NCI-H774 (cell line): ENCODE results near the gene EME1.
"Not testable (repeated sequence)": the region's sequence is repeated elsewhere in the genome, so short reads cannot be mapped to it uniquely, and the experiment has no call there.

ENCODE experiments used
- DNase-seq: peaks from one replicate; lab custom pipeline; 2025; lab: John Stamatoyannopoulos, UW

The EME1 gene

DNA sequence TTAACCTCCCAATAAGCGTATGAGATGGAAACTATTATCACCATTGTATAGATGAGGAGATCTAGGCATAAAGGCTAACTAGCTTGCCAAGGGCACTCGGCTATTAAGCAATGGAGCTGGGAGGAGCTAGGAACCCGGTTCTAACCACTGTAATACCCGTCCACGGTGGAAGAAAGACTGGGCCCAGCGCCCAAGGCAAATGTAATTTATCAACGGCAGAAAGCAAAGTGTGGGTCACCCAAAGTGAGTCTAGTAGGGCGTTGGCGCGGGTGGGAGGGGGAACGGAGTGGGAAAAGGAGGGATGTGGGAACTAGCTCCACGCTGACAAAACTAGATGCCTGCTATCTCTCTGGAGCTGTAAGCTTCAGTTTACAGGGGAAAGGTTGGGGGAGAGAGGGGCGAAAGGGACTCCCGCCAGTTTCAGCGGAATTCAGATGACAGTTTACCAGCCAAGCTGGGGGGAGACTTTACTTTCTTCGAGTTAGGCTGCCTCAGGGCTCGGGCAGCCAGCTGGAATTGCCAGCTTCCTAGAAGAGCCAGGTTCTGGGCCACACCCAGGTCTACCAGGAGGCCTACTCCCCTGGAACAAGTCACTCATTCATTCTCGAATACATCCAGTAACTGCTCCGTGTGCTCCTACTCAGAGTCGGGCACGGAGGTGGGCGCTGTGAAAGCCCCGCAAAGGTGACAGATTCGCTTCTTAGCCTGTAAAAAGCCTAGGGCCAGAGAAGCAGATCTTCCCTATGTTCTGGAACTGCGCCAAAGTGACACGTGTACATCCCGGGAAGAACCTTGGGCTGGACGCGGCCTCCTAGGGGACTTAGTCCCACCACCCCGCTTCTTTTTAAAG is 23.5 kb downstream of the EME1 start:
- DNase-seq = peak; percentile 17

DNA sequence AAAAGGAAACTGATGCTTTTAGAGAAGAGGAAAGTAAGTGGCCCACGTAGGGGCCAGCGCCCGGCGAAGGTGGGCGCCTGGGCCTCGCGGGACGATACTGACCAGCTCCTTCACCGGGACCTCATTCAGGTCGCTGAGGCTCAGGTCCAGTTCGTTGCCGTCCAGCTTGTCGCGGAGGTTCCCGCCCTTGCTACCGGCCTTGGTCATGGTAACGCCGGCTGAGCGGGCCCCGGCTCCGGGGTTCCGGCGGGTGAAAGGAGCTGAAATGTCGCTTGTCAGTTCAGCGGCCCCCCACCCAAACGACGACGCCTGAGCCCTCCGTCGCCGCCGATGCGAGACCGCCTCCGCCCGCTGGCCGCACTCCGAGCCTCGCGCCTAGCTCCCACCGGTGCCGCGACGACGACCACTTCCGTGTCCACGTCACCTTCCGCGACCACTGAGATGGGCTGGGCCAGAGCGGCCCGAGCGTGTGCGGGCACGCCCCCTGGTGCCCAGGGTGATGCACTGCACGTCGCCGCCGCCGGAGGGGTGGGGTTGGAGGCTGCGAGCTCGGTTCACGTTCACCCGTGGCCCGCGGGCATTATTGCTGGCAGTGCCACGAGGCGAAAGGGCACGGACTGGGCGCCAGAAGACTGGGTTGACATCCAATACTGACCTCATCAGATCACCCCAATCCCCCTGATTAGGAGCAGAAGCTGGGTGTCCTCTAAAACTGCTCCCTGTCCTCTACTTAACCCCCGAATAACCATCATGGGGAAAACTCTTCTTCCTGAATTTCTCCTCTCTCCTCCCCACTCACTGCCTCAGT is 24.3 kb downstream of the EME1 start, which contains the start of gene LRRC59:
TSS of gene LRRC59 (minus strand) at position 413 of the 808 bp plus-strand sequence. CDS start at position 207, 206 bp downstream.
- peak; percentile 88 for DNase-seq

DNA sequence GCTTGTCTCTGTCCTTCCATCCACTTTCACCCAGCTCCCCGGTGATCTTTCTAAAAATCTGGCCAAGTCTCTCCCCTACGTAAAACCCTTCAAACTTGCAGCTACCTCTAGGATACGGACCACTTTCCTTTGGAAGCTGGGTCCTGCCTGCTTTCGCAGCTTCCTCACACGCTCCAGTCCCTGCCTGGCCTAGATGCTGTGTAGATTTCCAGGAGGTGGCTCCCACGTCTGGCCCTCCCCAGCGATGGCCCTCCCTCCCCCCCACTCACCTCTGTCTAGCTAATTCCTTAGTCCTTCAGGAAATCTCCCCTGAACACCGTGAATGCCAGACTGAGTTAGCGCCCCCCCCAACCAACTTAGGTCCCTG is 24.9 kb downstream of the EME1 start:
- DNase-seq = no peak

DNA sequence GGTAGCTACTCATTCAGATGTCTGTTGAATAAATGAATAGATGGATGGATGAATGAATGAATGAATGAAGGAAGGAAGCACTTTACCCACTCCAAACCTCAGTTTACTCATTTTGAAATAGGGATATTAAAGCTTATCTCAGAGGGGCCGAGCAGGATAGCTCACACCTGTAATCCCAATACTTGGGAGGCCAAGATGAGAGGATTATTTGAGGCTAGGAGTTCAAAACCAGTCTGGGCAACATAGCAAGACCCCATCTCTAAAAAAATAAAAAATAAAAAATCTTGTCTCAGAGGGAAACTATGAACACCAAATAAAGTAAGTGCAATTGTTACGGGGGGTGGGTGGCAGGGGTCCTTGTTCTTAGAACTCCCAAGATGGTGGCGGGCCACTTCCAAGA is 25.6 kb downstream of the EME1 start:
- not testable (repeated sequence) for DNase-seq

DNA sequence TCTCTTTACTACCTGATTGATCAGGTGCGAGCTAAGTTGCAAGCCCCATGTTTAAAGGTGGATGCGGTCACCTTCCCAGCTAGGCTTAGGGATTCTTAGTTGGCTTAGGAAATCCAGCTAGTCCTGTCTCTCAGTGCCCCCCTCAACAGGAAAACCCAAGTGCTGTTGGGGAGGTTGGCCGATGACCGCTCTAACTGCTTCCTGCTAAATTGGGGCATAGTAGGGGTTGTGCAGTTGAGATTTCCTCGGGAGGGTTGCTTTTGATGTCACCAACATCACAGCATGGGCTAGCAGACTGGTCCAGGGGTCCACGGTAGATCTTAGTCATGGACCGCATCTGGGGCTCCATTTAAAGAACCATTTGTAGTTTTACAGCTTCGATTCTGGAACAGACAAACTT is 26.6 kb downstream of the EME1 start:
- not testable (repeated sequence) for DNase-seq

DNA sequence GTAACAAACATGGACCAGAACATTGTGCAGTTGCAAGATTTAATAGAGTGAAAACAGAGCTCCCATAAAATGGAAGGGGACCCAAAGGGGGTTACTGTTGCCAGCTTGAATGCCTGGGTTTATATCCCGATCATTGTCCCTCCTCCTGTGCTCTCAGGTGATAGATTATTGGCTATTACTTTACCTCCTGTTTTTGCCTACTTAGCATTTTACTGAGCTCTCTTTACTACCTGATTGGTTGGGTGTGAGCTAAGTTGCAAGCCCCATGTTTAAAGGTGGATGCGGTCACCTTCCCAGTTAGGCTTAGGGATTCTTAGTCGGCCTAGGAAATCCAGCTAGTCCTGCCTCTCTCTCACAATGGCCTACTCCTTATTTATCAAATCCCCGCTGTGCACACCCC is 32.3 kb downstream of the EME1 start:
- not testable (repeated sequence) for DNase-seq

DNA sequence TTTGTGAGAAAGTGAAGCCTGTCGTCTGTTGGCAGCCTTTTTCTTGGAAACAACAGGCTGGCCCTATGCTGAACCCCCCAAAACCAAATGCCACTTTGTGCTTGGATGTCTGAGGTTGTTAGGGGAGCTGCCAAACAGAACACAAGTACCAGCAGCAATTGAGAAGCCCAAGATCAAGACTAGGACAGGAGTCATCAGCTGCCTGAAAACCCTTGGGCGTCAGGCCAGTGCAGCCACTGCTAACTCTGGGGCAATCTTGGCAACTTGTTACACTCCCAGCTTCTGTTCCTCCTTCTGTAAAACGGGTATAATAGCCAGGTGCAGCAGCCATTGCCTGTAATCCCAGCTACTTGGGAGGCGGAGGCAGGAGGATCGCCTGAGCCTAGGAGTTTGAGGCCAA is 33.5 kb downstream of the EME1 start:
- DNase-seq = no peak

DNA sequence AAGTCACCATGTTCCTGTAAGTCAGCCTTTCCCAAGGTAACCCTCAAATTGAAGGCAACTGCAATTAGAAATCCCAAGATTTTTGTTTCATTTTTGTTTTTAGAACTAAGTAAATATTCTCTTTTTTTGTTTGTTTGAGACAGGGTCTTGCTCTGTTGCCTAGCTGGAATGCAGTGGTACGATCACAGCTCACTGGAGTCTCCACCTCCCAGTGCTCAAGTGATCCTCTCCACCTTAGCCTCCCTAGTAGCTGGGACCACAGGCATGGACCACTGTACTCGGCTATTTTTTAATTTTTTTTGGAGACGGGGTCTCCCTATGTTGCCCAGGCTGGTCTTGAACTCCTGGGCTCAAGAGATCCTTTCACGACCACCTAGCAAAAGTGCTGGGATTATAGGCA is 34.9 kb downstream of the EME1 start:
- DNase-seq = no peak

DNA sequence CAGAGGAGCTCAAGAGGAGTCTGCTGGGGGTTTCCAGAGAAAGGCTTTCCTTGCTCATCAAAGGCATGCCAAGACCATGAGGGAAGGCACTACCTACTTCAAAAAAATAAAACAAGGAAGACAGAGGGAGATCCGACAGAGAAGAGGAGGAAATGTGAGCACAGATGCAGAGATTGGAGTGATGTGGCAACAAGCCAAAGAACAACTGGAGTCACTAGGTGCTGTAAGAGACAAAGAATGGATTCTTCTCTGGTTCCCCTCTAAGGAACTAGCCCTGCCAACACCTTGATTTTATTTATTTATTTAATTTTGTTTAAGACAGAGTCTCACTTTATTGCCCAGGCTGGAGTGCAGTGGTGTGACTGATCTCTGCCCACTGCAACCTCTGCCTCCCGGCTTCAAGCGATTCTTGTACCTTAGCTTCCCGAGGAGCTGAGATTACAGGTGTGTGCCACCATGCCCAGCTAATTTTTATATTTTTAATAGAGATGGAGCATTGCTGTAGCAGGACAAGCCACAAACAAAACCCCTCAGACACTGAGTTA is 39.2 kb downstream of the EME1 start:
- DNase-seq = no peak

DNA sequence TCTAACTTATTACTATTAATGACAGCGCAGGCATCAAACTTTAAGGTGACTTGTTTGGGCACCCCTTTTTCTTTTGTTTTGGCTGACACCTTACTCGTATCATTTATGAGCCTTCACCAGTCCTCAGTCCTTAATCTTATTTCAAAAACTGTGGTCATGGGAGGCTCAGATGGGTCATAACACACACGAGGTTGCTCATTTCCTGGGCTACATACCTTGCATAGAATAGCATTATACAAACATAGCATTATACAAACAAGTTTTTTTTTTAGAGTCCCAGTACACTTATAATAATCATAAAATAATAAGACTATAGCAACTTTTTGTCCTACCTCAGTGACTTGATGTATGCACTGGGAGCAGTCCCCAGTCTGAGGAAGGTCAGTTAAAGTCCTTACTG is 41.8 kb downstream of the EME1 start:
- DNase-seq = no peak

DNA sequence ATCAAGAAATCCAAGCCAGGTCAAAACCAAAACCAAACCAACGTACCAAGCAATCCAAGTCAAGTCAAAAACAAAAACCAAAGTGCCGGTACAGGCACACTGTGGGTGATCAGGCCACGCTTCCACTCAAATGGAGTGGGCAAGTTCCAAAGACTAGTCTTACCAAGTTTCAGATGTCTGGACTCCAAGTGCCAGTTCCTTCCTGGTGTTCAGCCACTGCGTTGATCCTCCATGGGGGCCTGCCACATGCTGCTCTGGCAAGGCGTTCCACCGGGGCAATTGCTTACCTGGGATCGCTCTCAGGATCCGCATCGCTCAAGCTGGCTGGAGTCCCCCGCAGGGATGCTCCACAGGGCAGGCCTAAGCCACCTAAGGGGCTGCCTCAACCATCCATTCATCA is 46.5 kb downstream of the EME1 start:
- DNase-seq = not testable (repeated sequence)

DNA sequence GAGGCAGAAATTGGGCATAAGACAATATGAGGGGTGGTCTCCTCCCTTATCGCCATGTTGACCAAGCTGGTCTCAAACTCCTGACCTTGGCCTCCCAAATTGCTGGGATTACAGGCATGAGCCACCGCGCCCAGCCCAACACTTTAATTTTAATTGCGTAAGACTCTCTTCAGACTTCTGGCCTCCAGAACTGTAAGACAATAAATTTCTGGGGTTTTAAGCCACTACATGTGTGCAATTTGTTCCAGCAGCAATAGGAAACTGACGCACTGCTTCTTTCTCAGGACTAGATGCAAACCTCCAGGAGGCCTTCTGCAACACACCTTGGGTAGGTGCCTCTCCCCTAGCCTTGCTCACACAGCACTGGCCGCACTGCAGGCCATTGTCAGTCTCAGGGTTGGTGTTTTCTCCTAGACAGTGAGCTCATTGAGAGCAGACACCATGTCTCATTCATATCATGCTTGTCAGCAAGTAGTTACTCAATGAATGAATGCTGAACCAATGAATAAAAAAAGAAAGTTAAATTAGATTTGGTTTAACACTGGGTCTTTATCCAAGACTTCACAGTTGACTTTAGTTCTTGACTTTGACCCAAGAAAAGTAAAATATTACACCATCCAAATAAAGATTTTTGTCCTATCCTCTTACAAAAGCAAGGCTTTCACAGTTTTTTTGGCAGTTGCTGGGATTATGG is 47.5 kb downstream of the EME1 start:
- no peak for DNase-seq

DNA sequence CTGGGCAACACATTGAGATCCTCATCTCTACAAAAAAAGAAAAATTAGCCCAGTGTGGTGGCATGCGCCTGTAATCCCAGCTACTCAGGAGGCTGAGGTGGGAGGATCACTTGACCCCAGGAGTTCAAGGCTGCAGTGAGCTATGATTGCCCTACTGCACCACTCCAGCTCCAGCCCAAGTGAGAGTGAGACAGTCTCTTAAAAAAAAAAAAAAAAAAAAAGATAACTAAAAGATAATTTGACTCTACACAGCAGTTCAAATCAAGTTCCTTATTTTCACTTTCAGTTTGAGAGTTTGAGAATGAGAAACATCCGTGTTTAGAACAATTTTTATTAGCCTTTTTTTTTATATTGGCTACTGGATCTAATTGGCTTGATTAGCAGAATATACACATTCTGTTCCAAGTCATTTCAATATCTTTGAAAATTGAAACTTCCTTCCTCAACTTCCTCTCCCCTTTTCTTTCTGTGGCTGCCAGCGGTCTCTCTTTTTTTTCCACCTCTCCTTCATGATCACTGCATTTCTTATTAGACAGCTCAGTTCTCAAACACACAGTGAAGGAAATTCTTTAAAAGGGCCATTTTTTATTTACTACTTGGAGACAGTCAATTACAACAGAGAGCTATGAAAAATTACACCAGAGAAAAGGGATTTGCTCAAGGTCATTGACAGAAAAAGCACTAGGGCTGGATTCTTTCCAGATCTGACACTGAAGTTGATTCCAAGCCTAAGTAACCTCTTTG is 48.5 kb downstream of the EME1 start:
- no peak for DNase-seq

DNA sequence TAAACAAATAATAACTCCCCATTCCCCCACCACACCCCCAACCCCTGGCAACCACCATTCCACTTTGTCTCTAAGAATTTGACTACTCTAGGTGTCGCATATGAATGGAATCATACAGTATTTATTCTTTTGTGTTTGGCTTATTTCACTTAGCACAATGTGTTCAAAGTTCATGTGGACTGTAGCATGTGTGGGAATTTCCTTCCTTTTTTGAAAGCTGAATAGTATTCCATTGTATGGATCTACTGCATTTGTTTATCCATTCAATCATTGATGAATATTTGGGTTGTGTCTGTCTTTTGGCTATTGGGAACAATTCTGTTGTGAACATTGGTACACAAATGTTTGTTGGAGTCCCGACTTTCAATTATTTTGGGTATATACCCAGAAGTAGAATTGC is 49.7 kb downstream of the EME1 start:
- no peak for DNase-seq

DNA sequence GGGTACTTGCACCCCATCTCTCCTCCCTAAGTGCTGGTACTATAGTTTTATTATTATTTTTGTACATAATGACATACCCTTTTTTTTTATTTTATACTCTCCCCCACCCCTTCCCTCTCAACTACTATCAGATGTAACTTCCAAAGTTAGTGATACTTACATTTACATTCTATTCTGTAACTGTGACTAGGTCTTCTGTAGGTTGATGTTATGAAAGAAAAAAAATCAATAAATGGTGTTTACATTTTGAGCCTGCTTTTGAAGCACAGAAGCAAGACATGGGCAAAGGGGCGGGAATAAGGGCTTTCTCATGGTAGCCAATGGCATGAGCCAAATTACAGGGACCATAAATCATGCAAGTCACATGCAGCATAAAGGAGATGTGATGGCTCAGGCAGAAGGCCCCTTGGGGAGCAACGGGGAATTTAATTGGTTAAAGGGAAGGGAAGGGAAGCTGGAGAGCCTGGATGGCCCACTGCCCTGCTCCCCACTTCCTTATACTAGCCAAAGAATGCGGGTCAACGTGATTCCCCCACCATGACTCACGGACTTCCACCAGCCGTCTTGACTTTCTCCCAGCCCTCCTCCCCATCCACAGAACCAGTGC is 50.6 kb downstream of the EME1 start:
- no peak for DNase-seq

DNA sequence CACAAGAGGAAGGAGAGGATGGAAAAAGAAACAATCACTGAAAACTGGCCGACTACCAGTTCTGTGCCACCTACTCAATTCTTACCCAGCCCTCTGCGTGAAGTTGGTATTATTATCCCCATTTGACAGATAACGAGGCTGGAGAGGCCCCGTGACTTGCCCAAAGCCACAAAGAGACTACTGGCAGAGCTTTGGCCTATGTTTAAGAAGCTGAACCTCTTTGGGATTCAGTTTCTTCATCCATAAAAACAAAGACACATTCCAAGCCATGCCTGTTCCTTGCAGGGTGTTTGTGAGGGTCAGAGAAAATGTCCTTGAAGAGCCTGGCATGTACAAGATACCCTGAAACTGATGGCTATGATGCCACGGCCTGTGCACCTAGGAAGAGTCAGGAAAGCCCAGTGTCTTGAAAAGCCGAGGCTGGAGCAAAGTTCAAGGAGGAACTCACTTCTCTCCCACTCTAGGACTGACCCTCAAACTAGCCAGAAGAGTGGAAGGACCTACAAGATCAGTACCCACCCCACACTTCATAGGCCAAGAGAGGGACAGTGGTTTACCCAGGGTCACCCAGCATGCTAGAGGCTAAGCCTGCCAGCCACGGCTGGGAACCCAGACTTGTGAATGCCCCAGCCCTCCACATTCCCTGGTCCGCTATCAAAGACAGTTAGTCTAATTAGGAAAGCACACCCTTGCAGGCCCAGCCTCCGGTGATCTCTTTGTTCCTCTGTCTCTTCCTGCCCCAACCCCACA is 51.4 kb downstream of the EME1 start:
- DNase-seq = no peak

DNA sequence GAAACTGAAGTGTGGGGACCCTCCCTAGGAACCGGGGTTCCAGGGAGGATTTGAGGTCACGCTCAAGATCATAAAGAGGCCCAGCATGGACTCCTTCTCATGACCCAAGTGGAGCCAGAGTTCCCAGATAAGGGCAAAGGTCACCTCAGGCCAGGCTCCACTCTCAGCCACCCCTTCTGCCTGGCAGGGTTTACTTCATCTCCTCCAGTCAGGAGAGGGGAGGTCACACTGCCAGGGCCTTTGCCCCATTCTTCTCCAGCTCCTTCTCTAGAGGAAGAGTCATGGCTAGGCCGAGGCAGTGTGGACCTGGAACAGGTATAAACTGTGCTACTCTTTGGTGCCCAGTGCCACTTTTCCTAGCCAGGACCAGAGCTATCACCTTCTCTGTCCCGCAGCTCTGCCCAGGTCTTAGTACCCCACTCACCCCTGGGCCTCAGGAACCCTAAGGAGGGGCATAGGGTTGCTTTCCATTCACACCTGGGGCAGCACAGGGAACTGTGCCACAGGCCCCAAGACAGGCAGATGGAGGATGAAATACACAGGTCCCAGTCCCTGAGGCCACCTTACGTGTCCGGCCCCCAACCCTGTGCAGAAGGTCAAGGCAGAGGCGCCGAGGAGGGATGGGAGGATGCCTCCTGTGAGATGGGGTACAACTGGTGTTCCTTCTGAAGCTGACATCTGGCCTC is 52.1 kb downstream of the EME1 start:
- no peak for DNase-seq

DNA sequence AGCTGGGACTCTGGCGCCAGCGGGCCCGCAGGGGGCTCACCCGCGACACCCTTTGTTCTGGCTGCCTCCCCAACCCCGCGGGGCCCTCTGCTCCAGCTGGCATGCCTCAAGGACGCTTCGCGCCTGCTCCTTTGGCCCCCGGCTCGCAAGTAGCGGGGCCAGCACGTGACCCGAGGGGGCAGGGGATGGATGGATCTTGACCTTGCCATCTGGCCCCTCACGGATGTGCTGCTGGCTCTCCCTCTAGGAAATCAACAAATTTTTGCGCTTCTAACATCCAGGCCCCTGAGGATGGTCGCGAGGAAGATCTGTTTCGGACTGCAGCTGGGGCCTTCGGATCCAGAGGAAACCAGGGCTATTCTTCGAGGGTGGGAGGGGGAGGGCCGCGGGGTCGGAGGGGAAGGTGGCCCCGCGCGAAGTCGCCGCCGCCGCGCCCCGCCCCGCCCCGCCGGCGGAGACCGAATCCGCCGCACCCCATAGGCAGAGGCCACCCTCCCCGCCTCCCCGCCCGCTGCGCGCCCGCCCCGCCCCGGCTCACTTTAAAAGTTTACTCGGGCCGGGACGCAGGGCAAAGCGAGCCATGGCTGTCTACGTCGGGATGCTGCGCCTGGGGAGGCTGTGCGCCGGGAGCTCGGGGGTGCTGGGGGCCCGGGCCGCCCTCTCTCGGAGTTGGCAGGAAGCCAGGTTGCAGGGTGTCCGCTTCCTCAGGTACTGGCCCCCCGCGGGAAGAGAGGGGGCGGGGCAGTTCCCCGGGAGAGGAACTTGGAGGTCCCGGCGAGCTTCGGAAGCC is 52.8 kb downstream of the EME1 start, which contains the start of gene ACSF2:
TSS of gene ACSF2 (plus strand) at position 537 of the 790 bp plus-strand sequence. CDS start at position 581, 44 bp downstream.
- DNase-seq = peak; percentile 28

DNA sequence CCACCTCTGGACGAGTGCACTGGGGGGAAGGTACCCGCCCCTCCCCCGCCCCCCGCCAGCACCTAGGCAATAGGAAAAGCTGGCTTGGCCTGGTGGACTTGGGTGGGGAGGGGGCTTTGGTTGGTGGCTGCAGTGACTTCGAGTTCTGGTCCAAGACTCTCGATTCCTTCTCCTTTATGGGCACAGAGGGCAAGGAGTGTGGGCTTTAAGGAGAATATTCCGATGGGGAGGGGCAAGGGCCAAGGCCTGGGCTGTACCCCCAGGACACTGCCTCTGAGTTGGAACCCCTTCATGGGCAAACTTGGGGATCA is 53.4 kb downstream of the EME1 start:
- no peak for DNase-seq
